ENCODE data around the gene FZD2.

Gene FZD2

DNA sequence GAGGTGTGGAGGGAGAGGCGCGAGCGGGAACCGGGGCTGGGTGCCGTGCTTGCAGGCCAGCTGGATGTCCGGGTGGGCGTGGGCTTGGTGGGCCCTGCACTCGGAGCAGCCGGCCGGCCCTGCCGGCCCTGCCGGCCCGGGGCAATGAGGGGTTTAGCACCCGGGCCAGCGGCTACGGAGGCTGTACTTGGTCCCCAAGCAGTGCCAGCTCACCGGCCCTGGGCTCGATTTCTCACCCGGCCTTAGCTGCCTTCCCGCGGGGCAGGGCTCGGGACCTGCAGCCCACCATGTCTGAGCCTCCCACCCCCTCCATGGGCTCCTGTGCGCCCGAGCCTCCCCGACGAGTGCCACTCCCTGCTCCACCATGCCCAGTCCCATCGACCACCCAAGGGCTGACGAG is 29.3 kb upstream of the FZD2 start:
- Histone ChIP-seq H3K27me3 (ENCODE audit: insufficient read depth, low read length, poor library complexity) (no peaks in the 10 kb centered on the region), H3K36me3 (ENCODE audit: insufficient read depth, low read length) (no peaks in the 10 kb centered on the region), H3K4me2 (ENCODE audit: insufficient read depth, low read length) (no peak overlapping the region), H4K20me1 (ENCODE audit: insufficient read depth, low read length) (no peaks in the 10 kb centered on the region), H3K4me3 (ENCODE audit: low read depth in 1 of 2, low read length in 2 of 2) (no peak overlapping the region), H3K79me2 (ENCODE audit: insufficient read depth, low read length) (no peaks in the 10 kb centered on the region), H2AFZ (ENCODE audit: low read depth, low read length) (no peak overlapping the region), H3K9me3 (ENCODE audit: insufficient read depth, low read length, severe bottlenecking) (no peaks in the 10 kb centered on the region), H3K4me1 (ENCODE audit: insufficient read depth, low read length) (no peaks in the 10 kb centered on the region), H3K9ac (ENCODE audit: low read depth, low read length) (no peak overlapping the region), H3K27ac (ENCODE audit: low read length) (no peak overlapping the region)
- TF ChIP-seq, protein P1, sequence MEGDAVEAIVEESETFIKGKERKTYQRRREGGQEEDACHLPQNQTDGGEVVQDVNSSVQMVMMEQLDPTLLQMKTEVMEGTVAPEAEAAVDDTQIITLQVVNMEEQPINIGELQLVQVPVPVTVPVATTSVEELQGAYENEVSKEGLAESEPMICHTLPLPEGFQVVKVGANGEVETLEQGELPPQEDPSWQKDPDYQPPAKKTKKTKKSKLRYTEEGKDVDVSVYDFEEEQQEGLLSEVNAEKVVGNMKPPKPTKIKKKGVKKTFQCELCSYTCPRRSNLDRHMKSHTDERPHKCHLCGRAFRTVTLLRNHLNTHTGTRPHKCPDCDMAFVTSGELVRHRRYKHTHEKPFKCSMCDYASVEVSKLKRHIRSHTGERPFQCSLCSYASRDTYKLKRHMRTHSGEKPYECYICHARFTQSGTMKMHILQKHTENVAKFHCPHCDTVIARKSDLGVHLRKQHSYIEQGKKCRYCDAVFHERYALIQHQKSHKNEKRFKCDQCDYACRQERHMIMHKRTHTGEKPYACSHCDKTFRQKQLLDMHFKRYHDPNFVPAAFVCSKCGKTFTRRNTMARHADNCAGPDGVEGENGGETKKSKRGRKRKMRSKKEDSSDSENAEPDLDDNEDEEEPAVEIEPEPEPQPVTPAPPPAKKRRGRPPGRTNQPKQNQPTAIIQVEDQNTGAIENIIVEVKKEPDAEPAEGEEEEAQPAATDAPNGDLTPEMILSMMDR (IDR thresholded peaks at IDR 0.05; ENCODE audit: borderline replicate concordance, extremely low read depth, low read length, poor library complexity, severe bottlenecking) = no peak
- TF ChIP-seq EZH2 (IDR thresholded peaks at IDR 0.05; ENCODE audit: borderline replicate concordance, low read depth, low read length, severe bottlenecking) = no peak
- DNase-seq (no peak), ATAC-seq (ENCODE audit: insufficient read depth, low read depth) (no peak)

DNA sequence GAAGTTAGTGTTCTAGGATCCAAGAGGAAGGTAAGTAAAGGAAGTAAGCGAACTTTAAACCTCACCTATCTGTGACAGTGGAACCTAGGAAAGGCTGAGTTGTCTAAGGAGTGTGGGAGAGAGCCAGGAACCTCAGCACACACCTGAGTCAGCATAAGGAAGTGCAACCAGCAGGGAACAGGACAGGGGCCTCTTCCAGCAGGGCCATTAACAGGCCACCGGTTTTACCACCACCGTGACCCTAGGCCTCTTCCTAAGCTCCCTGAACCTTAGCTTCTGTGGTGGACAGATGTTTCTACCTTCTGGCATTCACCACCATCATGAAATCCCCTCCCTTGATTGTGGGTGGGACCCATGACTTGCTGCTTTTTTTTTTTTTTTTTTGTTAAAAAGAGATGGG is 27.4 kb upstream of the FZD2 start:
- Histone ChIP-seq H3K4me3 (ENCODE audit: low read depth in 1 of 2, low read length in 2 of 2) (no peak overlapping the region), H4K20me1 (ENCODE audit: insufficient read depth, low read length) (no peaks in the 10 kb centered on the region), H2AFZ (ENCODE audit: low read depth, low read length) (no peak overlapping the region), H3K27me3 (ENCODE audit: insufficient read depth, low read length, poor library complexity) (no peaks in the 10 kb centered on the region), H3K79me2 (ENCODE audit: insufficient read depth, low read length) (no peaks in the 10 kb centered on the region), H3K27ac (ENCODE audit: low read length) (no peak overlapping the region), H3K4me2 (ENCODE audit: insufficient read depth, low read length) (no peak overlapping the region), H3K4me1 (ENCODE audit: insufficient read depth, low read length) (no peaks in the 10 kb centered on the region), H3K36me3 (ENCODE audit: insufficient read depth, low read length) (no peaks in the 10 kb centered on the region), H3K9ac (ENCODE audit: low read depth, low read length) (no peak overlapping the region), H3K9me3 (ENCODE audit: insufficient read depth, low read length, severe bottlenecking) (no peaks in the 10 kb centered on the region)
- ATAC-seq (ENCODE audit: insufficient read depth, low read depth) (no peak), DNase-seq (no peak)
- TF ChIP-seq EZH2 (IDR thresholded peaks at IDR 0.05; ENCODE audit: borderline replicate concordance, low read depth, low read length, severe bottlenecking) = no peak
- TF ChIP-seq, protein P1 (IDR thresholded peaks at IDR 0.05; ENCODE audit: borderline replicate concordance, extremely low read depth, low read length, poor library complexity, severe bottlenecking) = no peak

DNA sequence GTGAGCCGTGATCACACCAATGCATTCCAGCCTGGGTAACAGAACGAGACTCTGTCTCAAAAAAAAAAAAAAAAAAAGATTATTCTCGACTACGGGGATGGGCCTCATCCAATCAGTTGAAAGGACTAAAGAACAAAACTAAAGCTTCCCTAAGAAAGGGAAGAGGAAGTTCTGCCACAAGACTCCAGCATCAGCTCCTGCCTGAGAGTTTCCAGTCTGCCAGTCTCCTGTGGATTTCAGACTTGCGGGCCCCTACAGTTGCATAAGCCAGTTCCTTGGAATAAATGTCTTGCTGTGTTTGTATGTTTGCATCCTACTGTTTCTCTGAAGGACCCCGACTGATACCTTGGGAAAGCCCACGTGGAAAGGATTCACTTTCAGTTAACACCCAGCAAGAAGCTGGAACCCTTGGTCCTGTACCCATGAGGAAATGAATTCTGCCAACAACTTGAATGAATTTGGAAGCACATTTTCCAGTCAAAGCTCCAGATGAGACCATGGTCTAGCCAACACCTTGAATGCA is 26.3 kb upstream of the FZD2 start:
- Histone ChIP-seq H3K9me3 (ENCODE audit: insufficient read depth, low read length, severe bottlenecking) (no peaks in the 10 kb centered on the region), H3K27ac (ENCODE audit: low read length) (no peak overlapping the region), H4K20me1 (ENCODE audit: insufficient read depth, low read length) (no peaks in the 10 kb centered on the region), H3K4me3 (ENCODE audit: low read depth in 1 of 2, low read length in 2 of 2) (no peak overlapping the region), H3K27me3 (ENCODE audit: insufficient read depth, low read length, poor library complexity) (no peaks in the 10 kb centered on the region), H3K4me1 (ENCODE audit: insufficient read depth, low read length) (no peaks in the 10 kb centered on the region), H2AFZ (ENCODE audit: low read depth, low read length) (no peak overlapping the region), H3K9ac (ENCODE audit: low read depth, low read length) (no peak overlapping the region), H3K36me3 (ENCODE audit: insufficient read depth, low read length) (no peaks in the 10 kb centered on the region), H3K79me2 (ENCODE audit: insufficient read depth, low read length) (no peaks in the 10 kb centered on the region), H3K4me2 (ENCODE audit: insufficient read depth, low read length) (no peak overlapping the region)
- ATAC-seq (ENCODE audit: insufficient read depth, low read depth) (no peak), DNase-seq (no peak)
- TF ChIP-seq EZH2 (IDR thresholded peaks at IDR 0.05; ENCODE audit: borderline replicate concordance, low read depth, low read length, severe bottlenecking) = no peak
- TF ChIP-seq, protein P1 (IDR thresholded peaks at IDR 0.05; ENCODE audit: borderline replicate concordance, extremely low read depth, low read length, poor library complexity, severe bottlenecking) = no peak
